ENCODE data around the gene TRAF1. TPM values are rescaled to one million over a fixed set of nuclear protein-coding genes. Genes with fewer than 3 reads are reported as not detected.

Gene TRAF1
- total RNA-seq, 2 experiments from 2014 or later = 97.1 to 102 TPM

- H3K27ac Mint-ChIP-seq = peak overlapping the region; percentile 64
- peaks cover 5% of the 10 kb centered on the region for H3K36me3 Mint-ChIP-seq
- peak overlapping the region; percentile 43 for H3K4me3 Mint-ChIP-seq
- ATAC-seq (ENCODE audit: low read depth) (no peak), DNase-seq (no peak)
- H3K9me3 Mint-ChIP-seq = no peaks in the 10 kb centered on the region
- POLR2A ChIA-PET = interaction anchor here (0.8 to 2.6 kb wide), 10 partner anchors 8 to 53 kb away, joined by 3 to 21 read pairs (median 5); no protein-coding TSS in a partner anchor
- H3K4me1 Mint-ChIP-seq = peaks cover 59% of the 10 kb centered on the region
- H3K27me3 Mint-ChIP-seq = no peaks in the 10 kb centered on the region
Measured at GRCh38 chr9:120882935-120883607, 43.5 kb downstream of the TRAF1 start.

- no peaks in the 10 kb centered on the region for H3K9me3 Mint-ChIP-seq
- ATAC-seq (ENCODE audit: low read depth) (no peak), DNase-seq (no peak)
- H3K27ac Mint-ChIP-seq = peak overlapping the region; percentile 100
- peaks cover 22% of the 10 kb centered on the region for H3K36me3 Mint-ChIP-seq
- POLR2A ChIA-PET = interaction anchor here (0.7 to 9.9 kb wide), 9 partner anchors 11 to 87 kb away, joined by 3 to 210 read pairs (median 36); partner anchors contain the start of genes FBXW2 and TRAF1
- H3K4me3 Mint-ChIP-seq = peak overlapping the region; percentile 97
- no peaks in the 10 kb centered on the region for H3K27me3 Mint-ChIP-seq
- peaks cover 69% of the 10 kb centered on the region for H3K4me1 Mint-ChIP-seq
Measured at GRCh38 chr9:120879446-120879845, 47.1 kb downstream of the TRAF1 start.

- ATAC-seq (ENCODE audit: low read depth) = peak; percentile 9
- Mint-ChIP-seq H3K27ac (peak overlapping the region; percentile 100), H3K4me1 (peaks cover 71% of the 10 kb centered on the region), H3K4me3 (peak overlapping the region; percentile 97), H3K9me3 (no peaks in the 10 kb centered on the region), H3K36me3 (peaks cover 31% of the 10 kb centered on the region), H3K27me3 (no peaks in the 10 kb centered on the region)
- POLR2A ChIA-PET = interaction anchor here (0.7 to 9.9 kb wide), 14 partner anchors 10 to 86 kb away, joined by 3 to 210 read pairs (median 8); partner anchors contain the start of genes FBXW2, PSMD5 and TRAF1
- peak; percentile 64 for DNase-seq
Measured at GRCh38 chr9:120878188-120879130, 48.1 kb downstream of the TRAF1 start.

- peak; percentile 35 for ATAC-seq (ENCODE audit: low read depth)
- H3K4me1 Mint-ChIP-seq = peaks cover 74% of the 10 kb centered on the region
- POLR2A ChIA-PET = interaction anchor here (0.5 to 9.9 kb wide), 17 partner anchors 9 to 253 kb away, joined by 3 to 210 read pairs (median 5); partner anchors contain the start of genes CNTRL, PSMD5 and TRAF1
Measured at GRCh38 chr9:120877276-120878034, 49.1 kb downstream of the TRAF1 start.

GRCh38 chr9:120876842-120877240 is 49.8 kb downstream of the TRAF1 start, which contains the start of gene PHF19:
Gene PHF19 (minus strand): TSS chr9:120877188. CDS start chr9:120874741, 2,447 bp downstream.
- peaks cover 75% of the 10 kb centered on the region for H3K4me1 Mint-ChIP-seq
- H3K27ac Mint-ChIP-seq = peak within 1 kb of the TSS; percentile 100
- DNase-seq (peak; percentile 79), ATAC-seq (ENCODE audit: low read depth) (peak; percentile 23)
- H3K9me3 Mint-ChIP-seq = no peaks in the 10 kb centered on the region
- POLR2A ChIA-PET = interaction anchor here (0.7 to 9.9 kb wide), 16 partner anchors 9 to 60 kb away, joined by 3 to 210 read pairs (median 7); partner anchors contain the start of genes PSMD5 and TRAF1
- H3K27me3 Mint-ChIP-seq = no peaks in the 10 kb centered on the region
- peaks cover 46% of the 10 kb centered on the region for H3K36me3 Mint-ChIP-seq
- H3K4me3 Mint-ChIP-seq = peak within 1 kb of the TSS; percentile 97

More at GRCh38 chr9:120877276-120878034, 49.1 kb downstream of the TRAF1 start:
- H3K27me3 Mint-ChIP-seq = no peaks in the 10 kb centered on the region
- peak overlapping the region; percentile 100 for H3K27ac Mint-ChIP-seq
- peaks cover 40% of the 10 kb centered on the region for H3K36me3 Mint-ChIP-seq
- no peaks in the 10 kb centered on the region for H3K9me3 Mint-ChIP-seq
- DNase-seq = peak; percentile 83
- H3K4me3 Mint-ChIP-seq = peak overlapping the region; percentile 97

- peak overlapping the region; percentile 89 for H3K27ac Mint-ChIP-seq
- DNase-seq (peak; percentile 91), ATAC-seq (ENCODE audit: low read depth) (peak; percentile 58)
- peak overlapping the region; percentile 91 for H3K4me3 Mint-ChIP-seq
- no peaks in the 10 kb centered on the region for H3K27me3 Mint-ChIP-seq
- POLR2A ChIA-PET = interaction anchor here (0.9 to 9.9 kb wide), 21 partner anchors 8 to 198 kb away, joined by 3 to 210 read pairs (median 5); partner anchors contain the start of genes CNTRL, PSMD5 and TRAF1
- H3K9me3 Mint-ChIP-seq = no peaks in the 10 kb centered on the region
- H3K36me3 Mint-ChIP-seq = peaks cover 49% of the 10 kb centered on the region
- H3K4me1 Mint-ChIP-seq = peaks cover 72% of the 10 kb centered on the region
Measured at GRCh38 chr9:120875954-120876841, 50.4 kb downstream of the TRAF1 start.

- Mint-ChIP-seq H3K27me3 (no peaks in the 10 kb centered on the region), H3K4me1 (peaks cover 74% of the 10 kb centered on the region), H3K4me3 (peak overlapping the region; percentile 91), H3K27ac (peak overlapping the region; percentile 89), H3K36me3 (peaks cover 54% of the 10 kb centered on the region), H3K9me3 (no peaks in the 10 kb centered on the region)
- ATAC-seq (ENCODE audit: low read depth) (no peak), DNase-seq (no peak)
- POLR2A ChIA-PET = interaction anchor here (0.7 to 9.9 kb wide), 14 partner anchors 8 to 199 kb away, joined by 3 to 210 read pairs (median 5); partner anchors contain the start of genes CNTRL and TRAF1
Measured at GRCh38 chr9:120875643-120875953, 51.0 kb downstream of the TRAF1 start.

GRCh38 chr9:120875195-120875565 is 51.4 kb downstream of the TRAF1 start:
- H3K27ac Mint-ChIP-seq = peak overlapping the region; percentile 89
- H3K36me3 Mint-ChIP-seq = peaks cover 57% of the 10 kb centered on the region
- H3K4me3 Mint-ChIP-seq = peak overlapping the region; percentile 91
- H3K9me3 Mint-ChIP-seq = no peaks in the 10 kb centered on the region
- H3K27me3 Mint-ChIP-seq = no peaks in the 10 kb centered on the region
- no peak for DNase-seq
- no peak for ATAC-seq (ENCODE audit: low read depth)
- POLR2A ChIA-PET = interaction anchor here (0.6 to 9.9 kb wide), 13 partner anchors 8 to 199 kb away, joined by 3 to 210 read pairs (median 5); partner anchors contain the start of genes CNTRL and TRAF1
- peaks cover 75% of the 10 kb centered on the region for H3K4me1 Mint-ChIP-seq

- H3K27me3 Mint-ChIP-seq = no peaks in the 10 kb centered on the region
- ATAC-seq (ENCODE audit: low read depth) (no peak), DNase-seq (no peak)
- H3K36me3 Mint-ChIP-seq = peaks cover 62% of the 10 kb centered on the region
- peak overlapping the region; percentile 89 for H3K27ac Mint-ChIP-seq
- no peaks in the 10 kb centered on the region for H3K9me3 Mint-ChIP-seq
- H3K4me1 Mint-ChIP-seq = peaks cover 75% of the 10 kb centered on the region
- H3K4me3 Mint-ChIP-seq = peak overlapping the region; percentile 91
- POLR2A ChIA-PET = interaction anchor here (0.6 to 9.9 kb wide), 18 partner anchors 9 to 200 kb away, joined by 3 to 210 read pairs (median 5); partner anchors contain the start of genes CNTRL, FBXW2 and TRAF1
Measured at GRCh38 chr9:120874226-120875194, 52.1 kb downstream of the TRAF1 start.

- Mint-ChIP-seq H3K4me3 (peak overlapping the region; percentile 91), H3K27me3 (no peaks in the 10 kb centered on the region)
Measured at GRCh38 chr9:120873512-120873911, 53.1 kb downstream of the TRAF1 start.

More at GRCh38 chr9:120873512-120873911, 53.1 kb downstream of the TRAF1 start:
- ATAC-seq (ENCODE audit: low read depth) (no peak), DNase-seq (no peak)
- POLR2A ChIA-PET = interaction anchor here (0.9 to 9.9 kb wide), 11 partner anchors 10 to 80 kb away, joined by 3 to 210 read pairs (median 5); partner anchors contain the start of genes FBXW2 and TRAF1
- Mint-ChIP-seq H3K27ac (peak overlapping the region; percentile 89), H3K4me1 (peaks cover 70% of the 10 kb centered on the region), H3K36me3 (peaks cover 66% of the 10 kb centered on the region), H3K9me3 (no peaks in the 10 kb centered on the region)
